Neural cell (in vitro differentiated cells): ENCODE results near the gene RNF26. TPM values are rescaled to one million over a fixed set of nuclear protein-coding genes. Genes with fewer than 3 reads are reported as not detected.

Experiments used
- H2AFZ ChIP-seq: fragments of 200-600, 300-800 bp; sonication (generic), shearing (Covaris generic); 2 replicates; pipeline ENCODE4 v1.6.0; 2014; ENCODE audit warnings: low read depth, mild to moderate bottlenecking, antibody characterized with exemption, low read length, moderate library complexity
- H3F3A ChIP-seq: fragments of 200-600 bp; shearing (Covaris generic); 2 replicates; pipeline ENCODE4 v1.6.1; 2016; ENCODE audit warnings: mild to moderate bottlenecking, moderate library complexity, mixed read lengths, antibody characterized with exemption, low read length; ENCODE audit not compliant: insufficient read depth, poor library complexity, severe bottlenecking
- H3K27ac ChIP-seq: fragments of 200-600, 300-800 bp; sonication (generic), shearing (Covaris generic); 2 replicates; pipeline ENCODE4 v1.5.1; 2014; ENCODE audit warnings: mild to moderate bottlenecking, low read length, moderate library complexity
- H3K27me3 ChIP-seq: fragments of 300-800, 200-600 bp; sonication (generic), shearing (Covaris generic); 2 replicates; pipeline ENCODE4 v1.6.0; 2014; ENCODE audit warnings: mild to moderate bottlenecking, low read depth, low read length, moderate library complexity; ENCODE audit not compliant: insufficient read depth
- H3K36me3 ChIP-seq: fragments of 300-800, 200-600 bp; sonication (generic), shearing (Covaris generic); 2 replicates; pipeline ENCODE4 v1.5.1; 2014; ENCODE audit warnings: mild to moderate bottlenecking, antibody characterized with exemption, low read length, moderate library complexity; ENCODE audit not compliant: insufficient read depth
- H3K4me2 ChIP-seq: fragments of 300-800, 200-600 bp; sonication (generic), shearing (Covaris generic); 2 replicates; pipeline ENCODE4 v1.6.0; 2014; ENCODE audit warnings: mild to moderate bottlenecking, low read length
- H3K4me3 ChIP-seq: fragments of 300-800, 200-600 bp; sonication (generic), shearing (Covaris generic); 2 replicates; pipeline ENCODE4 v1.5.1; 2014; ENCODE audit warnings: mild to moderate bottlenecking, low read length, moderate library complexity
- H3K79me2 ChIP-seq: fragments of 200-600 bp; shearing (Covaris generic); replicated peaks from 2 replicates; pipeline ENCODE4 v1.6.0; 2014; ENCODE audit warnings: mild to moderate bottlenecking, low read length, moderate library complexity; ENCODE audit not compliant: insufficient read depth
- H3K9ac ChIP-seq: fragments of 300-800, 200-600 bp; sonication (generic), shearing (Covaris generic); 2 replicates; pipeline ENCODE4 v1.6.1; 2016; ENCODE audit warnings: mild to moderate bottlenecking, low read length, mixed read lengths
- H3K9me2 ChIP-seq: fragments of 200-600 bp; shearing (Covaris generic); 2 replicates; pipeline ENCODE4 v1.6.1; 2016; ENCODE audit warnings: mild to moderate bottlenecking, low read length, mixed read lengths; ENCODE audit not compliant: insufficient read depth
- H3K9me3 ChIP-seq: fragments of 200-600, 300-800 bp; sonication (generic), shearing (Covaris generic); 2 replicates; pipeline ENCODE4 v1.6.1; 2016; ENCODE audit warnings: mild to moderate bottlenecking, mixed run types, low read length, moderate library complexity, mixed read lengths
- H4K20me1 ChIP-seq: fragments of 200-600 bp; shearing (Covaris generic); 2 replicates; pipeline ENCODE4 v1.6.1; 2016; ENCODE audit warnings: mild to moderate bottlenecking, mixed run types; ENCODE audit not compliant: insufficient read depth
- CTCF ChIP-seq: fragments of 450-650 bp; IDR thresholded peaks from 2 replicates; pipeline ENCODE4 v1.5.1; 2014; ENCODE audit warnings: antibody characterized with exemption, mild to moderate bottlenecking, moderate library complexity; ENCODE audit not compliant: poor library complexity, severe bottlenecking
- EP300 ChIP-seq: fragments of 450-650 bp; conservative IDR thresholded peaks from 2 replicates; pipeline ENCODE4 v1.6.1; 2014; ENCODE audit warnings: antibody characterized with exemption, mild to moderate bottlenecking, moderate library complexity; ENCODE audit not compliant: poor library complexity, severe bottlenecking
- EZH2 ChIP-seq: fragments of 200-600, 300-800 bp; shearing (Covaris generic), sonication (generic); IDR thresholded peaks from 2 replicates; pipeline ENCODE4 v1.6.1; 2014; ENCODE audit warnings: antibody characterized with exemption, low read length, borderline replicate concordance, mild to moderate bottlenecking; ENCODE audit not compliant: insufficient read depth, poor library complexity, severe bottlenecking
- MXI1 ChIP-seq: fragments of 450-650 bp; conservative IDR thresholded peaks from 2 replicates; pipeline ENCODE4 v1.6.1; 2014; ENCODE audit warnings: antibody characterized with exemption, mild to moderate bottlenecking; ENCODE audit not compliant: poor library complexity, severe bottlenecking
- POLR2AphosphoS5 ChIP-seq: IDR thresholded peaks from 2 replicates; pipeline ENCODE4 v1.6.1; 2012
- RAD21 ChIP-seq: fragments of 450-650 bp; conservative IDR thresholded peaks from 2 replicates; pipeline ENCODE4 v1.6.1; 2014; ENCODE audit warnings: antibody characterized with exemption, mild to moderate bottlenecking, moderate library complexity
- SMC3 ChIP-seq: fragments of 450-650 bp; conservative IDR thresholded peaks from 2 replicates; pipeline ENCODE4 v1.6.1; 2014; ENCODE audit warnings: antibody characterized with exemption, mild to moderate bottlenecking, moderate library complexity; ENCODE audit not compliant: poor library complexity
- TAF1 ChIP-seq: IDR thresholded peaks from 2 replicates; pipeline ENCODE4 v1.6.1; 2012; ENCODE audit warnings: low read depth
- polyA plus RNA-seq: library from polyadenylated mRNA; depleted of rRNA; stranded (reverse); fragments of >200 nt; gene quantifications from 2 replicates; pipeline ENCODE4 v1.2.3, GENCODE V29; 2014
- TF ChIP-seq, protein P1 (sequence below): IDR thresholded peaks from 2 replicates; pipeline ENCODE4 v1.6.1; 2012; ENCODE audit warnings: borderline replicate concordance

RNF26 gene
- polyA plus RNA-seq, 1 donor from 2014 or later: 2.6 TPM

DNA sequence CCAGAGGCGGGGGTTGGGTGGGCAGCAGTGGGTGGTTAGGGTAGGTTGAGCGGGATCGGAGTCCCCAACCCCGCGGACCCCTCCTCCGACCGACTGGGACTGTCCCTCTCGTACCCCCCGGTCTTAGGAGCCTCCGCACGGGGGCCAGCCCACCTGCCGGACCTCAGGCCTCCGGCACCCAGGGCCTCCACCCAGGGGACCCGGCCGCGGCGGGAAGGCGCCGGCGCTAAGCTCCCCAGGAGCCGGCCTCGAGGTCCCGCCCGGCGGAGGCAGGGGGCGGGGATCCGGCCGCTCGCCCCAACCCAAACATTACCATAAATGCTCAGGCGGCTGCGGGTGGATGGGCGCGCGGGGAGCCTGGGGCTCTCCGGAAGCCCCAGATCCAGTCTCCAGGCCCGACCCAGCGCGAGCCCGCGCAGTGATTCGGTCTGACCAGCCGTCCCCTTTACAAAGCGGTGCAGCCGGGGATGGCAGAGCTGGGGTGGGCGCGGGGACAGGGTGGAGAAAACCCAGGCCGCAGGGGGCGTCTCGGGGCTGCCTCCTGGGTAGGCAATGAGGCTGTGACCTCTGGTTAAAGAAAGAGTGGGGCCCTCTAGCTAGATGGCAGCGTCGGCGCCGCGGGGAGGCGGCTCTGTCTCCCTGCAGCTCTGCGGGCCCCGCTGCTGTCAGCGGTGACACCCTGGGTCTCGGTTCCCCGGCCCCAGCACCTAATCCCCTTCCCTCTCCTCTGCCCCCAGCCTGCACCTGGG lies 13.4 kb upstream of the RNF26 start:
- no peaks in the 10 kb centered on the region for H3K9me2 ChIP-seq
- H3K36me3 ChIP-seq: no peaks in the 10 kb centered on the region
- no peaks in the 10 kb centered on the region for H3F3A ChIP-seq
- H3K79me2 ChIP-seq: no peaks in the 10 kb centered on the region
- no peak overlapping the region for H3K4me3 ChIP-seq
- H4K20me1 ChIP-seq: no peaks in the 10 kb centered on the region
- no peak overlapping the region for H2AFZ ChIP-seq
- H3K27ac ChIP-seq: no peak overlapping the region
- no peak overlapping the region for H3K4me2 ChIP-seq
- peaks cover 15% of the 10 kb centered on the region for H3K27me3 ChIP-seq
- TF ChIP-seq, protein P1, sequence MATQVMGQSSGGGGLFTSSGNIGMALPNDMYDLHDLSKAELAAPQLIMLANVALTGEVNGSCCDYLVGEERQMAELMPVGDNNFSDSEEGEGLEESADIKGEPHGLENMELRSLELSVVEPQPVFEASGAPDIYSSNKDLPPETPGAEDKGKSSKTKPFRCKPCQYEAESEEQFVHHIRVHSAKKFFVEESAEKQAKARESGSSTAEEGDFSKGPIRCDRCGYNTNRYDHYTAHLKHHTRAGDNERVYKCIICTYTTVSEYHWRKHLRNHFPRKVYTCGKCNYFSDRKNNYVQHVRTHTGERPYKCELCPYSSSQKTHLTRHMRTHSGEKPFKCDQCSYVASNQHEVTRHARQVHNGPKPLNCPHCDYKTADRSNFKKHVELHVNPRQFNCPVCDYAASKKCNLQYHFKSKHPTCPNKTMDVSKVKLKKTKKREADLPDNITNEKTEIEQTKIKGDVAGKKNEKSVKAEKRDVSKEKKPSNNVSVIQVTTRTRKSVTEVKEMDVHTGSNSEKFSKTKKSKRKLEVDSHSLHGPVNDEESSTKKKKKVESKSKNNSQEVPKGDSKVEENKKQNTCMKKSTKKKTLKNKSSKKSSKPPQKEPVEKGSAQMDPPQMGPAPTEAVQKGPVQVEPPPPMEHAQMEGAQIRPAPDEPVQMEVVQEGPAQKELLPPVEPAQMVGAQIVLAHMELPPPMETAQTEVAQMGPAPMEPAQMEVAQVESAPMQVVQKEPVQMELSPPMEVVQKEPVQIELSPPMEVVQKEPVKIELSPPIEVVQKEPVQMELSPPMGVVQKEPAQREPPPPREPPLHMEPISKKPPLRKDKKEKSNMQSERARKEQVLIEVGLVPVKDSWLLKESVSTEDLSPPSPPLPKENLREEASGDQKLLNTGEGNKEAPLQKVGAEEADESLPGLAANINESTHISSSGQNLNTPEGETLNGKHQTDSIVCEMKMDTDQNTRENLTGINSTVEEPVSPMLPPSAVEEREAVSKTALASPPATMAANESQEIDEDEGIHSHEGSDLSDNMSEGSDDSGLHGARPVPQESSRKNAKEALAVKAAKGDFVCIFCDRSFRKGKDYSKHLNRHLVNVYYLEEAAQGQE: no peak
- TF ChIP-seq POLR2AphosphoS5 (no peak), CTCF (no peak), EP300 (no peak), MXI1 (no peak), RAD21 (no peak), EZH2 (no peak), SMC3 (no peak), TAF1 (no peak)
- H3K9ac ChIP-seq: no peak overlapping the region
- no peaks in the 10 kb centered on the region for H3K9me3 ChIP-seq

DNA sequence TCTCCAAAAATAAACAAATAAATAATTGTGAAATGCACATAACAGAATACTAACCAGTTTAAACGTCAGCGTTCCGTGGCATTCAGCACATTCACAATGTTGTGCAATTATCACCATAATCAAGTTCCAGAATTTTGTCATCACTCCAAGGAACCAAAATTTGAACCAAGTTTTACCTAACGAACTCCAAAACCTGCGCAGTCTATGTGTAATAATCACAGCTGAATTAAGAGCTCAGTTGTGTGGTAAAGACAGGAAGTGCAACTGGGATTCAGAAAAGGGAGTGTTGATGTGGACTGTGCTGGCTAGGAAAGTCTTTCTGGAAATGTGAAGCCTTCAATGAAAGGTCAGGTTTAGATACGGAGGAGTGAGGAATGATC lies 12.0 kb upstream of the RNF26 start:
- no peak overlapping the region for H3K9ac ChIP-seq
- no peak overlapping the region for H3K4me3 ChIP-seq
- no peak overlapping the region for H2AFZ ChIP-seq
- no peak overlapping the region for H3K4me2 ChIP-seq
- H3K79me2 ChIP-seq: no peaks in the 10 kb centered on the region
- H3F3A ChIP-seq: no peaks in the 10 kb centered on the region
- H3K9me2 ChIP-seq: no peaks in the 10 kb centered on the region
- no peak for TF ChIP-seq RAD21
- TF ChIP-seq MXI1: no peak
- no peak for TF ChIP-seq TAF1
- no peak for TF ChIP-seq EZH2
- no peak for TF ChIP-seq EP300
- TF ChIP-seq CTCF: no peak
- TF ChIP-seq POLR2AphosphoS5: no peak
- no peaks in the 10 kb centered on the region for H4K20me1 ChIP-seq
- H3K27me3 ChIP-seq: peaks cover 3% of the 10 kb centered on the region
- no peaks in the 10 kb centered on the region for H3K9me3 ChIP-seq
- H3K36me3 ChIP-seq: no peaks in the 10 kb centered on the region
- H3K27ac ChIP-seq: no peak overlapping the region
